Liver (tissue), 9 donors: Measurements from ENCODE around the gene NFATC1. TPM values are rescaled to one million over a fixed set of nuclear protein-coding genes. Genes with fewer than 3 reads are reported as not detected.

ENCODE experiments used
- DNase-seq: peaks from one replicate; pipeline ENCODE4 v3.0.0-alpha.2; 2017; ENCODE audit warnings: low spot score
- H3K27ac ChIP-seq, 2 donors: one replicate each; pipeline ENCODE4 v1.7.0; 2013; ENCODE audit warnings: inconsistent platforms in 2 of 2, low read length in 2 of 2, control low read depth in 1 of 2, low read depth in 1 of 2, mild to moderate bottlenecking in 1 of 2
- H3K27me3 ChIP-seq, 4 donors: one replicate each; pipeline versions ENCODE4 v1.6.1 to v1.7.0; 2013; ENCODE audit warnings: low read length in 3 of 4, inconsistent platforms in 1 of 4, mild to moderate bottlenecking in 1 of 4, moderate library complexity in 1 of 4; ENCODE audit not compliant: control insufficient read depth in 4 of 4, insufficient read depth in 4 of 4
- H3K36me3 ChIP-seq, 4 donors: one replicate each; pipeline versions ENCODE4 v1.6.1 to v1.7.0; 2013; ENCODE audit warnings: low read length in 3 of 4, mild to moderate bottlenecking in 3 of 4, low read depth in 1 of 4, moderate library complexity in 1 of 4; ENCODE audit not compliant: control insufficient read depth in 4 of 4, insufficient read depth in 3 of 4
- H3K4me1 ChIP-seq, 4 donors: one replicate each; pipeline versions ENCODE4 v1.6.1 to v1.7.0; 2013; ENCODE audit warnings: low read length in 3 of 4, mild to moderate bottlenecking in 3 of 4, moderate library complexity in 1 of 4; ENCODE audit not compliant: control insufficient read depth in 4 of 4, insufficient read depth in 4 of 4
- H3K4me3 ChIP-seq, 3 donors: one replicate each; pipeline versions ENCODE4 v1.6.1 to v1.7.0; 2013; ENCODE audit warnings: low read length in 3 of 3, control low read depth in 1 of 3, low read depth in 1 of 3, mild to moderate bottlenecking in 1 of 3
- H3K9ac ChIP-seq, 2 donors: one replicate each; pipeline ENCODE4 v1.7.0; 2013; ENCODE audit warnings: low read length in 2 of 2, mild to moderate bottlenecking in 2 of 2, moderate library complexity in 2 of 2, control low read depth in 1 of 2, low read depth in 1 of 2
- H3K9me3 ChIP-seq, 4 donors: one replicate each; pipeline versions ENCODE4 v1.6.1 to v1.7.0; 2013; ENCODE audit warnings: low read length in 3 of 4; ENCODE audit not compliant: control insufficient read depth in 4 of 4
- ATF3 ChIP-seq: IDR thresholded peaks from 2 replicates; pipeline ENCODE4 v1.6.1; 2016; ENCODE audit warnings: antibody characterized with exemption
- FOXA2 ChIP-seq: IDR thresholded peaks from 2 replicates; pipeline ENCODE4 v1.6.1; 2016; ENCODE audit warnings: antibody characterized with exemption
- GABPA ChIP-seq, 2 donors: IDR thresholded peaks in 1 of 2; conservative IDR thresholded peaks in 1 of 2; 2 replicates each; pipeline ENCODE4 v1.6.1; 2016; ENCODE audit warnings: antibody characterized with exemption in 2 of 2, mild to moderate bottlenecking in 1 of 2, moderate library complexity in 1 of 2
- HNF4A ChIP-seq, 2 donors: conservative IDR thresholded peaks; 2 replicates each; pipeline ENCODE4 v1.6.1; 2016; ENCODE audit warnings: antibody characterized with exemption in 2 of 2, mild to moderate bottlenecking in 2 of 2
- HNF4G ChIP-seq: IDR thresholded peaks from 2 replicates; pipeline ENCODE4 v1.6.1; 2016; ENCODE audit warnings: antibody characterized with exemption
- JUND ChIP-seq, 2 donors: IDR thresholded peaks; 2 replicates each; pipeline ENCODE4 v1.6.1; 2016; ENCODE audit warnings: antibody characterized with exemption in 2 of 2
- MAX ChIP-seq: IDR thresholded peaks from 2 replicates; pipeline ENCODE4 v1.6.1; 2016; ENCODE audit warnings: antibody characterized with exemption
- NR2F2 ChIP-seq: IDR thresholded peaks from 2 replicates; pipeline ENCODE4 v1.6.1; 2016; ENCODE audit warnings: antibody characterized with exemption
- RXRA ChIP-seq, 2 donors: IDR thresholded peaks; 2 replicates each; pipeline ENCODE4 v1.6.1; 2017 to 2018; ENCODE audit warnings: antibody characterized with exemption in 2 of 2, mild to moderate bottlenecking in 1 of 2
- SP1 ChIP-seq: IDR thresholded peaks from 2 replicates; pipeline ENCODE4 v1.6.1; 2018; ENCODE audit warnings: antibody characterized with exemption, mild to moderate bottlenecking
- TAF1 ChIP-seq: conservative IDR thresholded peaks from 2 replicates; pipeline ENCODE4 v1.6.1; 2016; ENCODE audit warnings: antibody characterized with exemption, mild to moderate bottlenecking
- ZBTB33 ChIP-seq: IDR thresholded peaks from 2 replicates; pipeline ENCODE4 v1.6.1; 2016; ENCODE audit warnings: antibody characterized with exemption
- WGBS: extraction: QIAGEN DNeasy Blood & Tissue Kit; methylation state at CpG from one replicate; pipeline ENCODE4 v1.1.7; 2013; 5-methylcytosine and 5-hydroxymethylcytosine counted together
- polyA plus RNA-seq, 2 donors: library from polyadenylated mRNA; stranded (reverse) in 1 of 2; unstranded in 1 of 2; fragments of 200-250 nt in 1 of 2; fragments of >200 nt in 1 of 2; fragmentation: Nextera tagmentation in 1 of 2; extraction: Ambion mirVana in 1 of 2; gene quantifications; one replicate each; pipeline versions ENCODE4 v1.2.1 to v1.2.3, GENCODE V29; 2013 to 2015
- total RNA-seq, 2 donors: library from RNA; depleted of rRNA; stranded (reverse); fragments of >200 nt; gene quantifications; one replicate each; pipeline ENCODE4 v1.2.3, GENCODE V29; 2014
- TF ChIP-seq, protein P1 (sequence below): IDR thresholded peaks from 2 replicates; pipeline ENCODE4 v1.6.1; 2016; ENCODE audit warnings: antibody characterized with exemption, mild to moderate bottlenecking
- TF ChIP-seq, protein P2 (sequence below): fragments of 150-350 bp; IDR thresholded peaks from 2 replicates; pipeline ENCODE4 v1.5.1; 2017; ENCODE audit warnings: improper control_type of control experiment, low read depth, low read length; ENCODE audit not compliant: missing input control
- donor health status: healthy.
- donor health status: healthy.
- donor health status: healthy.
- donor health status: healthy.
- donor health status: healthy.

NFATC1 gene
- total and polyA plus RNA-seq, 4 donors = 0.57 to 2.2 (median 1.3) TPM

DNA sequence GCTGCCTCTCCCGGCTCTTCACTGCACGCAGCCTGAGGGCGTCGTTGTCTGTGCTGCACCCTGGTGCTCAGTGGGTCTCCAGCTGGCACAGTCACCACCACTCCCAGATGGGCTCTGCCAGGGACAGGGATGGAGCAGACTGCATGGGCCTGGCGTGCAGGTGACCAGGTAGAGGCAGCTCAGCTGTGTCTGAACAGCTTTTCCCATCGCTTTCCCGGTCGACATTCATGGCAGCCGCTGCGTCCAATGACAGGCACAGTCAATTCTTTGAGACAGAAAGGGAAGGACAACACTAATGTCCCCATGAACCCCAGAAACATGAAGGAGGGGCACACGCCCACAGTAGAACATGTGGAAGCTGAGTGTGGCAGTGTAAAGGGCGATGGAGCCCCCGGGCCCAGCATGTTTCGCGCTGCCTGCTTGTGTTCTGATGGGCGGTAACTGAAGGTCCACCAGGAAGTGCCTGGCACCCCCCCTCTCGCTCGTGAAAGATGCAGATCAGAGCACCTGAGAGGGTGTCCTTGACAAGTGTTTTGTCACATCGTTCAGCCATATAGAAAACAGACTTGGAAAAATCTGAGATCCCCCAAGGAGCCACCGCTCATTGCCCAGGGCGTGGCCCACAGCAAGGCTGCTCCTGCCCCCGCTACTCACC lies 122.4 kb downstream of the NFATC1 start:
- Histone ChIP-seq H3K4me1 (peaks cover 0 to 3% (median 0%) of the 10 kb centered on the region in 4 donors), H3K9me3 (no peaks in the 10 kb centered on the region), H3K36me3 (no peaks in the 10 kb centered on the region), H3K9ac (no peak overlapping the region), H3K27me3 (no peaks in the 10 kb centered on the region), H3K4me3 (no peak overlapping the region), H3K27ac (no peak overlapping the region)
- TF ChIP-seq ATF3 = no peak
- TF ChIP-seq, protein P1, sequence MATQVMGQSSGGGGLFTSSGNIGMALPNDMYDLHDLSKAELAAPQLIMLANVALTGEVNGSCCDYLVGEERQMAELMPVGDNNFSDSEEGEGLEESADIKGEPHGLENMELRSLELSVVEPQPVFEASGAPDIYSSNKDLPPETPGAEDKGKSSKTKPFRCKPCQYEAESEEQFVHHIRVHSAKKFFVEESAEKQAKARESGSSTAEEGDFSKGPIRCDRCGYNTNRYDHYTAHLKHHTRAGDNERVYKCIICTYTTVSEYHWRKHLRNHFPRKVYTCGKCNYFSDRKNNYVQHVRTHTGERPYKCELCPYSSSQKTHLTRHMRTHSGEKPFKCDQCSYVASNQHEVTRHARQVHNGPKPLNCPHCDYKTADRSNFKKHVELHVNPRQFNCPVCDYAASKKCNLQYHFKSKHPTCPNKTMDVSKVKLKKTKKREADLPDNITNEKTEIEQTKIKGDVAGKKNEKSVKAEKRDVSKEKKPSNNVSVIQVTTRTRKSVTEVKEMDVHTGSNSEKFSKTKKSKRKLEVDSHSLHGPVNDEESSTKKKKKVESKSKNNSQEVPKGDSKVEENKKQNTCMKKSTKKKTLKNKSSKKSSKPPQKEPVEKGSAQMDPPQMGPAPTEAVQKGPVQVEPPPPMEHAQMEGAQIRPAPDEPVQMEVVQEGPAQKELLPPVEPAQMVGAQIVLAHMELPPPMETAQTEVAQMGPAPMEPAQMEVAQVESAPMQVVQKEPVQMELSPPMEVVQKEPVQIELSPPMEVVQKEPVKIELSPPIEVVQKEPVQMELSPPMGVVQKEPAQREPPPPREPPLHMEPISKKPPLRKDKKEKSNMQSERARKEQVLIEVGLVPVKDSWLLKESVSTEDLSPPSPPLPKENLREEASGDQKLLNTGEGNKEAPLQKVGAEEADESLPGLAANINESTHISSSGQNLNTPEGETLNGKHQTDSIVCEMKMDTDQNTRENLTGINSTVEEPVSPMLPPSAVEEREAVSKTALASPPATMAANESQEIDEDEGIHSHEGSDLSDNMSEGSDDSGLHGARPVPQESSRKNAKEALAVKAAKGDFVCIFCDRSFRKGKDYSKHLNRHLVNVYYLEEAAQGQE = no peak
- TF ChIP-seq SP1 = no peak
- no peak for TF ChIP-seq TAF1
- TF ChIP-seq HNF4G = no peak
- TF ChIP-seq RXRA (IDR thresholded peaks at IDR 0.05) = no peak
- no peak for TF ChIP-seq MAX
- TF ChIP-seq, protein P2, sequence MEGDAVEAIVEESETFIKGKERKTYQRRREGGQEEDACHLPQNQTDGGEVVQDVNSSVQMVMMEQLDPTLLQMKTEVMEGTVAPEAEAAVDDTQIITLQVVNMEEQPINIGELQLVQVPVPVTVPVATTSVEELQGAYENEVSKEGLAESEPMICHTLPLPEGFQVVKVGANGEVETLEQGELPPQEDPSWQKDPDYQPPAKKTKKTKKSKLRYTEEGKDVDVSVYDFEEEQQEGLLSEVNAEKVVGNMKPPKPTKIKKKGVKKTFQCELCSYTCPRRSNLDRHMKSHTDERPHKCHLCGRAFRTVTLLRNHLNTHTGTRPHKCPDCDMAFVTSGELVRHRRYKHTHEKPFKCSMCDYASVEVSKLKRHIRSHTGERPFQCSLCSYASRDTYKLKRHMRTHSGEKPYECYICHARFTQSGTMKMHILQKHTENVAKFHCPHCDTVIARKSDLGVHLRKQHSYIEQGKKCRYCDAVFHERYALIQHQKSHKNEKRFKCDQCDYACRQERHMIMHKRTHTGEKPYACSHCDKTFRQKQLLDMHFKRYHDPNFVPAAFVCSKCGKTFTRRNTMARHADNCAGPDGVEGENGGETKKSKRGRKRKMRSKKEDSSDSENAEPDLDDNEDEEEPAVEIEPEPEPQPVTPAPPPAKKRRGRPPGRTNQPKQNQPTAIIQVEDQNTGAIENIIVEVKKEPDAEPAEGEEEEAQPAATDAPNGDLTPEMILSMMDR = no peak
- no peak for TF ChIP-seq FOXA2
- TF ChIP-seq NR2F2 = no peak
- no peak for TF ChIP-seq ZBTB33
- no peak for TF ChIP-seq GABPA (IDR thresholded peaks at IDR 0.05 in 1 of 2, conservative IDR thresholded peaks at IDR 0.05 in 1 of 2)
- no peak for DNase-seq
- 90% methylated on average over 22 of the region's 22 CpGs for WGBS

DNA sequence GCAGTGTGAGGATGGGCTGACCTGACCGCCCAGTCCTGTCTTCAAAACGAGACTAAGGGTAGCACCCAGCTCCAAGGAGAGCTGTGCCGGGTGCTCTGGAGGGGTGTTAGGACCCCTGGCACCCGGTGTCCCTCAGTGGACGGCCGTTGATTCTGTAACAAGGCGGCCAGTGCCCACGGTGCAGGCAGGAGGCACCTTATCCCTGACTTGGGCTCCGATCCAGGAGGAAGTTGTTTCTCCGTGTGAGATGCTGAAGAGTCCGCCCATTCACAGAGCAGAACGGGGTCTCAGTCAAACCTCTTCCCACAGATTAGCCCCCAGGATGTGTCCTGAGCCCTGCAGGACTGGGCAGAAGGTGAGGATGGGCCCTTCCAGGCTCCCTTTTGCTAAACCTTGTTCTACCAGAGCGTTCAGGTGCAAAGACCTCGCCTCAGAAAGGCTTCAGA lies 123.0 kb downstream of the NFATC1 start:
- H3K4me3 ChIP-seq = no peak overlapping the region
- 82% methylated on average over 14 of the region's 14 CpGs for WGBS
- H3K9ac ChIP-seq = no peak overlapping the region
- H3K4me1 ChIP-seq = peaks cover 0 to 3% (median 0%) of the 10 kb centered on the region in 4 donors
- no peak overlapping the region for H3K27ac ChIP-seq
- no peak for DNase-seq
- no peaks in the 10 kb centered on the region for H3K9me3 ChIP-seq
- no peaks in the 10 kb centered on the region for H3K27me3 ChIP-seq
- TF ChIP-seq GABPA (IDR thresholded peaks at IDR 0.05 in 1 of 2, conservative IDR thresholded peaks at IDR 0.05 in 1 of 2) = no peak
- TF ChIP-seq HNF4A (conservative IDR thresholded peaks at IDR 0.05) = no peak
- TF ChIP-seq NR2F2 = no peak
- no peak for TF ChIP-seq FOXA2
- TF ChIP-seq SP1 = no peak
- TF ChIP-seq HNF4G = no peak
- no peak for TF ChIP-seq JUND (IDR thresholded peaks at IDR 0.05)
- no peak for TF ChIP-seq ATF3
- no peak for TF ChIP-seq TAF1
- TF ChIP-seq ZBTB33 = no peak
- TF ChIP-seq, protein P1 = no peak
- H3K36me3 ChIP-seq = no peaks in the 10 kb centered on the region
